ENCODE results near the gene HGD.

DNA sequence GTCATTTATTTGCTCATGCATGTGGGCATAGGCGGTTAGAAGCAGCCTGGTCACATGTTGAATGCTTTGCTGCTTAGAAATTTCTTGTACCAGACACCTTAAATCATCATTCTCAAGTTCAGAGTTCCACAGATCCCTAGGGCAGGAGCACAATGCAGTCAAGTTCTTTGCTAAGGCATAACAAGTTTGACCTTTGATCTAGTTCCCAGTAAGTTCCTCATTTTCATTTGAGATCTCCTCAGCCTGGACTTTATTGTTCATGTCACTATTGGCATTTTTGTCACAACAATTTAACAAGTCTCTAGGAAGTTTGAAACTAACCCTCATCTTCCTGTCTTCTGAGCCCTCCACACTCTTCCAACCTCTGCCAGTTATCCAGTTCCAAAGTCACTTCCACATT, 22.8 kb downstream of the HGD start:
- TF ChIP-seq NR3C1 (CRISPR knock-in tag; conservative IDR thresholded peaks at IDR 0.05; ENCODE audit: low read depth), result no peak
- TF ChIP-seq ZNF317 (CRISPR knock-in tag; IDR thresholded peaks at IDR 0.05; ENCODE audit: borderline replicate concordance, low read depth), result no peak
- TF ChIP-seq, protein P1, sequence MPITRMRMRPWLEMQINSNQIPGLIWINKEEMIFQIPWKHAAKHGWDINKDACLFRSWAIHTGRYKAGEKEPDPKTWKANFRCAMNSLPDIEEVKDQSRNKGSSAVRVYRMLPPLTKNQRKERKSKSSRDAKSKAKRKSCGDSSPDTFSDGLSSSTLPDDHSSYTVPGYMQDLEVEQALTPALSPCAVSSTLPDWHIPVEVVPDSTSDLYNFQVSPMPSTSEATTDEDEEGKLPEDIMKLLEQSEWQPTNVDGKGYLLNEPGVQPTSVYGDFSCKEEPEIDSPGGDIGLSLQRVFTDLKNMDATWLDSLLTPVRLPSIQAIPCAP (CRISPR knock-in tag; IDR thresholded peaks at IDR 0.05), result no peak
- TF ChIP-seq, protein P2, sequence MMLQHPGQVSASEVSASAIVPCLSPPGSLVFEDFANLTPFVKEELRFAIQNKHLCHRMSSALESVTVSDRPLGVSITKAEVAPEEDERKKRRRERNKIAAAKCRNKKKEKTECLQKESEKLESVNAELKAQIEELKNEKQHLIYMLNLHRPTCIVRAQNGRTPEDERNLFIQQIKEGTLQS (CRISPR knock-in tag; conservative IDR thresholded peaks at IDR 0.05), result no peak
- TF ChIP-seq, protein P3, sequence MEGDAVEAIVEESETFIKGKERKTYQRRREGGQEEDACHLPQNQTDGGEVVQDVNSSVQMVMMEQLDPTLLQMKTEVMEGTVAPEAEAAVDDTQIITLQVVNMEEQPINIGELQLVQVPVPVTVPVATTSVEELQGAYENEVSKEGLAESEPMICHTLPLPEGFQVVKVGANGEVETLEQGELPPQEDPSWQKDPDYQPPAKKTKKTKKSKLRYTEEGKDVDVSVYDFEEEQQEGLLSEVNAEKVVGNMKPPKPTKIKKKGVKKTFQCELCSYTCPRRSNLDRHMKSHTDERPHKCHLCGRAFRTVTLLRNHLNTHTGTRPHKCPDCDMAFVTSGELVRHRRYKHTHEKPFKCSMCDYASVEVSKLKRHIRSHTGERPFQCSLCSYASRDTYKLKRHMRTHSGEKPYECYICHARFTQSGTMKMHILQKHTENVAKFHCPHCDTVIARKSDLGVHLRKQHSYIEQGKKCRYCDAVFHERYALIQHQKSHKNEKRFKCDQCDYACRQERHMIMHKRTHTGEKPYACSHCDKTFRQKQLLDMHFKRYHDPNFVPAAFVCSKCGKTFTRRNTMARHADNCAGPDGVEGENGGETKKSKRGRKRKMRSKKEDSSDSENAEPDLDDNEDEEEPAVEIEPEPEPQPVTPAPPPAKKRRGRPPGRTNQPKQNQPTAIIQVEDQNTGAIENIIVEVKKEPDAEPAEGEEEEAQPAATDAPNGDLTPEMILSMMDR (IDR thresholded peaks at IDR 0.05), result no peak
- TF ChIP-seq, protein P4, sequence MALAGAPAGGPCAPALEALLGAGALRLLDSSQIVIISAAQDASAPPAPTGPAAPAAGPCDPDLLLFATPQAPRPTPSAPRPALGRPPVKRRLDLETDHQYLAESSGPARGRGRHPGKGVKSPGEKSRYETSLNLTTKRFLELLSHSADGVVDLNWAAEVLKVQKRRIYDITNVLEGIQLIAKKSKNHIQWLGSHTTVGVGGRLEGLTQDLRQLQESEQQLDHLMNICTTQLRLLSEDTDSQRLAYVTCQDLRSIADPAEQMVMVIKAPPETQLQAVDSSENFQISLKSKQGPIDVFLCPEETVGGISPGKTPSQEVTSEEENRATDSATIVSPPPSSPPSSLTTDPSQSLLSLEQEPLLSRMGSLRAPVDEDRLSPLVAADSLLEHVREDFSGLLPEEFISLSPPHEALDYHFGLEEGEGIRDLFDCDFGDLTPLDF (CRISPR knock-in tag; IDR thresholded peaks at IDR 0.05), result no peak
- no peak for TF ChIP-seq ETV6 (CRISPR knock-in tag; IDR thresholded peaks at IDR 0.05)
- TF ChIP-seq, protein P5, sequence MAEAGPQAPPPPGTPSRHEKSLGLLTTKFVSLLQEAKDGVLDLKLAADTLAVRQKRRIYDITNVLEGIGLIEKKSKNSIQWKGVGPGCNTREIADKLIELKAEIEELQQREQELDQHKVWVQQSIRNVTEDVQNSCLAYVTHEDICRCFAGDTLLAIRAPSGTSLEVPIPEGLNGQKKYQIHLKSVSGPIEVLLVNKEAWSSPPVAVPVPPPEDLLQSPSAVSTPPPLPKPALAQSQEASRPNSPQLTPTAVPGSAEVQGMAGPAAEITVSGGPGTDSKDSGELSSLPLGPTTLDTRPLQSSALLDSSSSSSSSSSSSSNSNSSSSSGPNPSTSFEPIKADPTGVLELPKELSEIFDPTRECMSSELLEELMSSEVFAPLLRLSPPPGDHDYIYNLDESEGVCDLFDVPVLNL (CRISPR knock-in tag; IDR thresholded peaks at IDR 0.05; ENCODE audit: borderline replicate concordance, low read depth), result no peak
- TF ChIP-seq SP1 (CRISPR knock-in tag; conservative IDR thresholded peaks at IDR 0.05), result no peak
- TF ChIP-seq CREM (CRISPR knock-in tag; IDR thresholded peaks at IDR 0.05), result no peak
- no peak for TF ChIP-seq ZNF232 (CRISPR knock-in tag; IDR thresholded peaks at IDR 0.05)
- TF ChIP-seq, protein P6, sequence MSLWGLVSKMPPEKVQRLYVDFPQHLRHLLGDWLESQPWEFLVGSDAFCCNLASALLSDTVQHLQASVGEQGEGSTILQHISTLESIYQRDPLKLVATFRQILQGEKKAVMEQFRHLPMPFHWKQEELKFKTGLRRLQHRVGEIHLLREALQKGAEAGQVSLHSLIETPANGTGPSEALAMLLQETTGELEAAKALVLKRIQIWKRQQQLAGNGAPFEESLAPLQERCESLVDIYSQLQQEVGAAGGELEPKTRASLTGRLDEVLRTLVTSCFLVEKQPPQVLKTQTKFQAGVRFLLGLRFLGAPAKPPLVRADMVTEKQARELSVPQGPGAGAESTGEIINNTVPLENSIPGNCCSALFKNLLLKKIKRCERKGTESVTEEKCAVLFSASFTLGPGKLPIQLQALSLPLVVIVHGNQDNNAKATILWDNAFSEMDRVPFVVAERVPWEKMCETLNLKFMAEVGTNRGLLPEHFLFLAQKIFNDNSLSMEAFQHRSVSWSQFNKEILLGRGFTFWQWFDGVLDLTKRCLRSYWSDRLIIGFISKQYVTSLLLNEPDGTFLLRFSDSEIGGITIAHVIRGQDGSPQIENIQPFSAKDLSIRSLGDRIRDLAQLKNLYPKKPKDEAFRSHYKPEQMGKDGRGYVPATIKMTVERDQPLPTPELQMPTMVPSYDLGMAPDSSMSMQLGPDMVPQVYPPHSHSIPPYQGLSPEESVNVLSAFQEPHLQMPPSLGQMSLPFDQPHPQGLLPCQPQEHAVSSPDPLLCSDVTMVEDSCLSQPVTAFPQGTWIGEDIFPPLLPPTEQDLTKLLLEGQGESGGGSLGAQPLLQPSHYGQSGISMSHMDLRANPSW (CRISPR knock-in tag; conservative IDR thresholded peaks at IDR 0.05; ENCODE audit: low read depth), result no peak

Measured in WTC11 (cell line).